GM19395 (cell line): ENCODE results near the gene PCNT.
"Not testable (repeated sequence)": the region's sequence is repeated elsewhere in the genome, so short reads cannot be mapped to it uniquely, and the experiment has no call there.

Experiments
- ATAC-seq: cut with Tn5 transposase; IDR thresholded peaks from one replicate; pipeline ENCODE4 v1.9.1; 2021; ENCODE audit warnings: mild to moderate bottlenecking, moderate library complexity; ENCODE audit not compliant: unreplicated experiment

PCNT gene

GRCh38 chr21:46441331-46441730 is 117.4 kb downstream of the PCNT start:
- no peak for ATAC-seq

DNA sequence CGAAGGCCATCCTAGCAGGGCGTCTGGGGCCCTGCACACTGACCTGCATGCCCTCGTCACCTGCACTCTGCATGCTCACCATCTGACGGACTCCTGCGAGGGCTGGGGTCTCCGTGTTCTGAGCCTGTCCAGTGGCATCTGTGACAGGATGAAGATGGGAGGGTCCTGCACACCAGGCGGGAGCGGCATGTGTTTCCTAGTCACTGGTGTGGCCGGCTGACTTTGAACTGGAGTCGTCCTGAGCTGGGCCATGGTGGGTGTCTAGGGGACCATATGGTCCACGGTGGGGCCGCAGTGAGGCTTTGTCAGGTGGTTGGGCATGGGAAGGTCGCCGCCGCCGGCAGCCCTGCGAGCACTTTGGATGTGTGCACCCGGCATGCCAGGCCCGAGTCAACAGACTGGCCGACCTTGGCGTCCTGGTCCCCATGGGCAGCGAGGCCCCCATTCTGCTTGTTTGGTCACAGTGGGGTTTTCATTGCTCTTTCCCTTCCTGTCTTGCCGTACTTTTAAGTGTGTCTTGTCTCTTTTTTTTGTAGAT is 118.1 kb downstream of the PCNT start:
- ATAC-seq: no peak

- ATAC-seq: no peak
Measured at GRCh38 chr21:46442938-46443337, 119.0 kb downstream of the PCNT start.

DNA sequence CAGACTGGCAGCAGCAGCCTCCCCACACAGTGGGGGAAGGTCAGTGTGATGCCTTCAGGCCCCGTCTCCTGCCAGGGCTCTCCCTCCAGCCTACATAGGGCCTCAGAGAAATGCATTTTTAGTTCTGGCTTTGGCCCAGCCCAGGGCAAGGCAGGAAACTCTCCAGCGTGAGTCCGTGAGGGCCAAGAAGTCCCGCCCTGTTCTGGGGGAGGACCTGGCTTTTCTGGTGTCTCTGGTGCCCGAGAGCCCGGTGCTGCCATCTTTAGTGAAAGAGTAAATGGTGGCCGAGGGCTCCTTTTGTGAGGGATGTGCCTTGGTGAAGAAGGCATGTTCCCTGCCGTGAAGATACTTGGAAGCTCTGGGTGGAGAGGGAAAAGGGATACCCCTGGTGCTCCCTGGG is 120.0 kb downstream of the PCNT start:
- ATAC-seq: no peak

- ATAC-seq: no peak
Measured at GRCh38 chr21:46448108-46448507, 124.2 kb downstream of the PCNT start.

DNA sequence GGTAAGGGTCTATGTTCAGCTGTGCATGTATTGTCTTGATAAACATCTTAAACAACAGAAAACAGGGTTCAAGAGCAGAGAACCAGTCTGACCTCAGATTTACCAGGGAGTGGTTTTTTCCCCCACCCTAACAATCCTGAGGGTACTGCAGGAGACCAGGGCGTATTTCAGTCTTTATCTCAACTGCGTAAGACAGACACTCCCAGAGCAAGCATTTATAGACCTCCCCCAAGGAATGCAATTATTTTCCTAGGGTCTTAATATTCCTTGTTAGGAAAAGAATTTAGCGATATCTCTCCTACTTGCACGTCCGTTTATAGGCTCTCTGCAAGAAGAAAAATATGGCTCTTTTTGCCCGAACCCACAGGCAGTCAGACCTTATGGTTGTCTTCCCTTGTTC is 124.9 kb downstream of the PCNT start:
- ATAC-seq: not testable (repeated sequence)

- no peak for ATAC-seq
Measured at GRCh38 chr21:46452710-46453109, 128.8 kb downstream of the PCNT start.

GRCh38 chr21:46454142-46454541 is 130.2 kb downstream of the PCNT start:
- ATAC-seq: no peak

GRCh38 chr21:46454634-46455390 is 130.9 kb downstream of the PCNT start:
- ATAC-seq: no peak

- ATAC-seq: no peak
Measured at GRCh38 chr21:46455575-46456385, 131.8 kb downstream of the PCNT start.

GRCh38 chr21:46456750-46457149 is 132.8 kb downstream of the PCNT start:
- ATAC-seq: no peak

GRCh38 chr21:46457801-46458314 is 133.9 kb downstream of the PCNT start:
- peak; percentile 45 for ATAC-seq

DNA sequence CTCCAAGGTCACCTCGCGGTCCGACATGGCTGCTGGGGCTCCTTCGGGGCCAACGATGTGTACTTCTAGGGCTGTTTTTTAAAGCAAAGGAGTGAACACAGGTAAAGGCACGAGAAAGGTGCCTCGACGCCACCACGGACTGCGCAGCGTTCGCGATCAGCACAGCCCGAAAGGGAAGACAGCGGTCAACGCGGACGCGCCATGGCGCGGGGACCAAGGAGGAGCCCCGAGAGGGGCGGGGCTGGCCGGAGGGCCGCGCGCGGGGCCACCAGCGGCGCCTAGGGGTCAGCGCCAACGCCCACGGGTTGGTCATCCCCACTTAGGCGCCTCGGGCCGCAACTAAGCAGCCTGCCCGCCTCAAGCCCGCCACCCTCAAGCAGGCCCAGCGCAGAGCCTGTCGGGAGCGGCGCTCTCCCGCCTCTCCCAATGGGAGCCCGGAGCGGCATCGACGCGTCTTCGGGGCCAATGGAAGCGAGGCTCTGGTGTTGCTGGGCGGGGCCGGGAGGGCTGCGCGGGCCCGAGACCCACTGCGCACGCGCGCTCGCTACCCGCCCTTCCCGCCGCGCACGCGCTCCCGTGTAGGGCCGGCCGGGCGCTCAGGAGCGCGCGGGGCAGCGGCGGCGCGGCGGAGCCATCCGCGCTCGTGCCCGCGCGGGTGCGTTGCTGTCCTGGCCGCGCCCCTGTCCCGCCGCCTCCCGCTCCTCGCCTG is 134.5 kb downstream of the PCNT start, which contains the start of gene DIP2A:
Gene DIP2A (plus strand): TSS at position 577 of the 709 bp plus-strand sequence. CDS start 241 bp downstream, outside the sequence.
- ATAC-seq: peak; percentile 91

GRCh38 chr21:46459024-46459355 is 135.0 kb downstream of the PCNT start:
- no peak for ATAC-seq

DNA sequence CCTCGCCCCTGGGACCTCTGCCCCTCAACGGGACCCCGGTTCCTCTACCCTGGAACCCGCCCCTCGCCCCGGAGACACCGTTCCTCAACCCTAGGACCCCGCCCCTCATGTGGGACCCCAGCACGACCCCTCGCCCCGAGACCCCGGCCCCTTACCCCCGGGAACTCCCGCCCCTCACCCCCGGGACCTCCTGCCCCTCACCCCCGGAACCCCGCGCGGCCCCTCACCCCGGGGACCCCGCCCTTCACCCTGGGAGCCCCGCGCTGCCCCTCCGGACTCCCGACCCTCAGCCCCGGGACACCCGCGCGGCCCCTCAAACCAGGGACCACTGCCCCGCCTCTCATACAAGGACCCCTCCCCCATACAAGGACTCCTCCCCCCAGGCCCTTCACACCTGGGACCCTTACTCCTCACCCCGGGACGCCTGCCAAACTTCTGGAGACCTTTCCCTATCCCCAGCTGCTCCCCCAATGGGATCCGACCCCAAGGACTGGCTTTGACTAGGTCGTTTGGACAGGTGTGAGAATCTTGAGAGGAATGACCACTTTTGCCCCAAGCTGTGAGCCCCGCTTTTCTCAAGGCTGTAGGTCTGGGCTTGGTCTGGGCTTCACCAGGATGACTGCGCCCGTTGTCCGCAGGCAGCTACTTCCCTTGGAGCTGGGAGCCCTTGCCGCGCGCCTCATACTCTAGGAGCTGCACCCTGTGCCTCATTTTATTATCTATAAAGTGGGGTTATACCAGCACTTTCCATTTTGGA is 135.6 kb downstream of the PCNT start:
- no peak for ATAC-seq

GRCh38 chr21:46461909-46462308 is 138.0 kb downstream of the PCNT start:
- no peak for ATAC-seq

GRCh38 chr21:46465153-46465552 is 141.2 kb downstream of the PCNT start:
- ATAC-seq: not testable (repeated sequence)

DNA sequence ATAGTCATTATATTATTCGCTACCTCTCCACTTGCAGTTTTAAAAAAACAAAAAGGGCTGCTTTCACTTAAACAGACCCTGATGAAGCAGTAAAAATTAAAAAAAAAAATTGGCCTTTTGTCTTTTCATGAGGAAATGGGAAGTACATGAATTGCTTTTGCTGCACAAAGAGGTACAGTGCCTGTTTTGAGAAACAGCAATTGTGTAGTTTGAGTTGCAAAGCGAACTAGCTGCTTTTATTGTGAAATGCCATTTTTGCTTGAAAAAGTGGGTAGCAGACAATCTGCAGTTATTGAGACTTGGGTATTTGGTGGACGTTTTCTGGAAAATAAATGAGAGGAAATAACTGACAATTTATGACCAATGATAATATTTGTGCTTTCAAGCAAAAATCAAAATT is 141.7 kb downstream of the PCNT start:
- ATAC-seq: no peak

- no peak for ATAC-seq
Measured at GRCh38 chr21:46468108-46468774, 144.3 kb downstream of the PCNT start.

GRCh38 chr21:46469275-46469674 is 145.3 kb downstream of the PCNT start:
- no peak for ATAC-seq
